HCT116 (cell line): ENCODE data around the gene ABHD16B.
"Not testable (repeated sequence)": the region's sequence is repeated elsewhere in the genome, so short reads cannot be mapped to it uniquely, and the experiment has no call there.

Experiments used
- CTCF ChIP-seq, 3 experiments: fragments of 200-600 bp in 1 of 3; sonication (generic) in 1 of 3; IDR thresholded peaks in 2 of 3; conservative IDR thresholded peaks in 1 of 3; 2 replicates each; pipeline ENCODE4 v1.5.1; 2012 to 2017; ENCODE audit warnings: low read depth in 2 of 3, low read length in 2 of 3, antibody characterized with exemption in 1 of 3, borderline replicate concordance in 1 of 3, control low read depth in 1 of 3, mild to moderate bottlenecking in 1 of 3, mixed read lengths in 1 of 3, mixed run types in 1 of 3, moderate library complexity in 1 of 3; ENCODE audit not compliant: insufficient read depth in 1 of 3
- EGR1 ChIP-seq: IDR thresholded peaks from 2 replicates; pipeline ENCODE4 v1.6.1; 2012; ENCODE audit warnings: low read depth
- ELF1 ChIP-seq: IDR thresholded peaks from 2 replicates; pipeline ENCODE4 v1.6.1; 2012; ENCODE audit warnings: low read depth, borderline replicate concordance
- EZH2 ChIP-seq: fragments of 200-600 bp; sonication (generic); IDR thresholded peaks from 2 replicates; pipeline ENCODE4 v1.6.1; 2017; ENCODE audit warnings: antibody characterized with exemption, mixed run types
- POLR2A ChIP-seq: IDR thresholded peaks from 2 replicates; pipeline ENCODE4 v1.7.0; 2011; ENCODE audit warnings: borderline replicate concordance; ENCODE audit not compliant: insufficient read depth, insufficient read length; ENCODE audit errors: extremely low read depth
- POLR2AphosphoS5 ChIP-seq: IDR thresholded peaks from 2 replicates; pipeline ENCODE4 v1.6.1; 2011; ENCODE audit warnings: mild to moderate bottlenecking, low read depth, low read length, moderate library complexity
- RAD21 ChIP-seq: IDR thresholded peaks from 2 replicates; pipeline ENCODE4 v1.6.1; 2012; ENCODE audit warnings: low read depth, mild to moderate bottlenecking
- REST ChIP-seq: IDR thresholded peaks from 2 replicates; pipeline ENCODE4 v1.6.1; 2012; ENCODE audit warnings: low read depth
- TCF7L2 ChIP-seq: IDR thresholded peaks from 2 replicates; pipeline ENCODE4 v1.7.0; 2011; ENCODE audit warnings: borderline replicate concordance, inconsistent platforms; ENCODE audit not compliant: insufficient read depth, insufficient read length; ENCODE audit errors: extremely low read depth
- ZFX ChIP-seq: fragments of 450-650 bp; IDR thresholded peaks from 2 replicates; pipeline ENCODE4 v1.6.1; 2017

GRCh38 chr20:63851548-63851943 lies 9.8 kb upstream of the ABHD16B start:
- not testable (repeated sequence) for TF ChIP-seq CTCF (IDR thresholded peaks at IDR 0.05 in 2 of 3, conservative IDR thresholded peaks at IDR 0.05 in 1 of 3; ENCODE audit: borderline replicate concordance in 1 of 3, insufficient read depth in 1 of 3, low read depth in 2 of 3, low read length in 2 of 3); TCF7L2; ZFX; EZH2; POLR2AphosphoS5; REST; RAD21; ELF1; EGR1; POLR2A
